ENCODE measurements around the gene NR6A1.

NR6A1 gene

GRCh38 chr9:124611106-124611505 is 160.0 kb downstream of the NR6A1 start:
- DNase-seq (ENCODE audit: extremely low read depth, low read depth) = no peak
- TF ChIP-seq CTCF (IDR thresholded peaks at IDR 0.05; ENCODE audit: low read depth, low read length) = no peak

- DNase-seq (ENCODE audit: extremely low read depth, low read depth) = no peak
- TF ChIP-seq CTCF (IDR thresholded peaks at IDR 0.05; ENCODE audit: low read depth, low read length) = no peak
Measured at GRCh38 chr9:124606027-124606426, 165.1 kb downstream of the NR6A1 start.

GRCh38 chr9:124605258-124605657 is 165.9 kb downstream of the NR6A1 start:
- DNase-seq (ENCODE audit: extremely low read depth, low read depth) = no peak
- TF ChIP-seq CTCF (IDR thresholded peaks at IDR 0.05; ENCODE audit: low read depth, low read length) = no peak

- DNase-seq (ENCODE audit: extremely low read depth, low read depth) = no peak
- TF ChIP-seq CTCF (IDR thresholded peaks at IDR 0.05; ENCODE audit: low read depth, low read length) = no peak
Measured at GRCh38 chr9:124602632-124603031, 168.5 kb downstream of the NR6A1 start.

GRCh38 chr9:124602204-124602603 is 168.9 kb downstream of the NR6A1 start:
- no peak for DNase-seq (ENCODE audit: extremely low read depth, low read depth)
- no peak for TF ChIP-seq CTCF (IDR thresholded peaks at IDR 0.05; ENCODE audit: low read depth, low read length)

- no peak for TF ChIP-seq CTCF (IDR thresholded peaks at IDR 0.05; ENCODE audit: low read depth, low read length)
Measured at GRCh38 chr9:124600407-124600806, 170.7 kb downstream of the NR6A1 start.

GRCh38 chr9:124599121-124599795 is 171.9 kb downstream of the NR6A1 start:
- no peak for DNase-seq (ENCODE audit: extremely low read depth, low read depth)
- no peak for TF ChIP-seq CTCF (IDR thresholded peaks at IDR 0.05; ENCODE audit: low read depth, low read length)

More at GRCh38 chr9:124600407-124600806, 170.7 kb downstream of the NR6A1 start:
- no peak for DNase-seq (ENCODE audit: extremely low read depth, low read depth)
